Thyroid gland (tissue), 4 donors: ENCODE data around the gene SMO. TPM values are rescaled to one million over a fixed set of nuclear protein-coding genes. Genes with fewer than 3 reads are reported as not detected.

Source experiments
- DNase-seq, 2 donors: peaks; one replicate each; pipeline ENCODE4 v3.0.0-alpha.2; 2019
- H3K27ac ChIP-seq, 3 donors: fragments of 200-600 bp; sonication (generic); 1 replicate in 2 of 3; 2 replicates in 1 of 3; pipeline ENCODE4 v1.5.1; 2016 to 2019; ENCODE audit warnings: mild to moderate bottlenecking in 1 of 3, moderate library complexity in 1 of 3
- H3K27me3 ChIP-seq: fragments of 200-600 bp; sonication (generic); one replicate; pipeline ENCODE4 v1.5.1; 2019
- H3K36me3 ChIP-seq, 2 donors: fragments of 200-600 bp; sonication (generic); one replicate each; pipeline ENCODE4 v1.5.1; 2016 to 2019
- H3K4me1 ChIP-seq, 2 donors: fragments of 200-600 bp; sonication (generic); one replicate each; pipeline ENCODE4 v1.5.1; 2017 to 2019
- H3K4me3 ChIP-seq, 3 donors: fragments of 200-600 bp; sonication (generic); replicated peaks in 1 of 3; 1 replicate in 2 of 3; 2 replicates in 1 of 3; pipeline ENCODE4 v1.5.1; 2016; ENCODE audit warnings: mild to moderate bottlenecking in 1 of 3
- H3K9me3 ChIP-seq: fragments of 200-600 bp; sonication (generic); one replicate; pipeline ENCODE4 v1.5.1; 2017
- CTCF ChIP-seq, 6 experiments: fragments of 200-600 bp in 3 of 6; fragments of 450-650 bp in 3 of 6; sonication (generic) in 3 of 6; IDR thresholded peaks; one replicate each; pipeline ENCODE4 v1.5.1; 2016 to 2019; ENCODE audit warnings: antibody characterized with exemption in 6 of 6, mild to moderate bottlenecking in 2 of 6, inconsistent platforms in 1 of 6, moderate library complexity in 1 of 6
- POLR2A ChIP-seq, 2 donors: fragments of 450-650 bp; IDR thresholded peaks; one replicate each; pipeline ENCODE4 v1.6.1; 2017; ENCODE audit warnings: antibody characterized with exemption in 2 of 2, mild to moderate bottlenecking in 2 of 2, moderate library complexity in 1 of 2
- WGBS, 2 donors: methylation state at CpG; one replicate each; pipeline ENCODE4 v1.1.5; 2017; 5-methylcytosine and 5-hydroxymethylcytosine counted together
- intact Hi-C: fragments of 100-400 bp; cut with DNase I; formaldehyde crosslinking; loops from one replicate; pipeline ENCODE4 v1.15.1; 2023
- total RNA-seq, 4 donors: library from RNA; depleted of rRNA; stranded (reverse); fragments of >200 nt; gene quantifications; one replicate each; pipeline ENCODE4 v1.2.3, GENCODE V29; 2016

The SMO gene
- total RNA-seq: 10 to 100 TPM; 10.5 to 17.4 (median 14.7) TPM

- peak; percentile 63 to 71 for DNase-seq
- peak in 1 of 2 donors; percentile 57 for TF ChIP-seq POLR2A (IDR thresholded peaks at IDR 0.05)
- TF ChIP-seq CTCF (IDR thresholded peaks at IDR 0.05): no peak
- 0 to 1% methylated on average over 20 to 27 of the region's 48 CpGs for WGBS, 2 donors
These were observed at the start of gene SMO for GRCh38 chr7:129188372-129188891. Gene SMO, plus strand, starts transcription at chr7:129188633. Its CDS starts 519 bp downstream, at chr7:129189152.

GRCh38 chr7:129143724-129144094 lies 44.7 kb upstream of the SMO start:
- intact Hi-C loops: no loop called here
- no peak for TF ChIP-seq CTCF (IDR thresholded peaks at IDR 0.05)
- no peak for TF ChIP-seq POLR2A (IDR thresholded peaks at IDR 0.05)
- Histone ChIP-seq H3K27me3 (no peaks in the 10 kb centered on the region), H3K4me3 (no peak overlapping the region), H3K27ac (no peak overlapping the region), H3K4me1 (peaks cover 0 to 7% of the 10 kb centered on the region in 2 donors), H3K9me3 (no peaks in the 10 kb centered on the region), H3K36me3 (no peaks in the 10 kb centered on the region)
- no peak for DNase-seq
- WGBS, 2 donors: 44 to 46% methylated on average over 10 of the region's 10 CpGs

More at GRCh38 chr7:129188372-129188891, at the start of gene SMO:
- Histone ChIP-seq H3K9me3 (no peaks in the 10 kb centered on the region), H3K27ac (peak within 1 kb of the TSS; percentile 16 to 37 (median 25)), H3K36me3 (no peaks in the 10 kb centered on the region), H3K4me3 (peak within 1 kb of the TSS; percentile 41 to 86 (median 68)), H3K27me3 (no peaks in the 10 kb centered on the region), H3K4me1 (peaks cover 0 to 13% of the 10 kb centered on the region in 2 donors)
- intact Hi-C loops: no loop called here

GRCh38 chr7:129144095-129144833 lies 44.2 kb upstream of the SMO start, which contains the start of gene TSPAN33:
Gene TSPAN33, plus strand, starts transcription at chr7:129144707. Its CDS starts 274 bp downstream, at chr7:129144981.
- H3K27ac ChIP-seq: no peak within 1 kb of the TSS

GRCh38 chr7:129144834-129145668 lies 43.4 kb upstream of the SMO start:
- Histone ChIP-seq H3K4me1 (peaks cover 0 to 7% of the 10 kb centered on the region in 2 donors), H3K36me3 (no peaks in the 10 kb centered on the region), H3K9me3 (no peaks in the 10 kb centered on the region), H3K27ac (no peak overlapping the region), H3K27me3 (no peaks in the 10 kb centered on the region), H3K4me3 (peak overlapping the region in 2 of 3 donors; percentile 9 to 37)
- no peak for DNase-seq
- 17 to 21% methylated on average over 24 of the region's 58 CpGs for WGBS, 2 donors
- intact Hi-C loops: no loop called here
- TF ChIP-seq POLR2A (IDR thresholded peaks at IDR 0.05) (no peak), CTCF (IDR thresholded peaks at IDR 0.05) (peak in 1 of 6 experiments; percentile 4)

More at GRCh38 chr7:129144095-129144833, 44.2 kb upstream of the SMO start, which contains the start of gene TSPAN33:
- TF ChIP-seq CTCF (IDR thresholded peaks at IDR 0.05): no peak
- TF ChIP-seq POLR2A (IDR thresholded peaks at IDR 0.05): peak in 1 of 2 donors; percentile 51
- peaks cover 0 to 7% of the 10 kb centered on the region in 2 donors for H3K4me1 ChIP-seq
- H3K36me3 ChIP-seq: no peaks in the 10 kb centered on the region
- intact Hi-C loops: no loop called here
- H3K27me3 ChIP-seq: no peaks in the 10 kb centered on the region
- DNase-seq: peak; percentile 84
- WGBS, 2 donors: 2 to 4% methylated on average over 12 to 24 of the region's 43 CpGs
- H3K4me3 ChIP-seq: peak within 1 kb of the TSS; percentile 23 to 65 (median 37)
- H3K9me3 ChIP-seq: no peaks in the 10 kb centered on the region
